Stomach smooth muscle (tissue), 2 donors: ENCODE results near the gene DDX28.
"Not testable (repeated sequence)": the region's sequence is repeated elsewhere in the genome, so short reads cannot be mapped to it uniquely, and the experiment has no call there.

Experiments
- H3K27ac ChIP-seq: one replicate; pipeline ENCODE4 v1.7.0; 2013; ENCODE audit warnings: mild to moderate bottlenecking, low read length, inconsistent platforms
- H3K27me3 ChIP-seq, 2 donors: one replicate each; pipeline ENCODE4 v1.7.0; 2013; ENCODE audit warnings: low read length in 2 of 2; ENCODE audit not compliant: insufficient read depth in 2 of 2, control insufficient read depth in 1 of 2
- H3K36me3 ChIP-seq, 2 donors: one replicate each; pipeline ENCODE4 v1.7.0; 2013; ENCODE audit warnings: low read length in 2 of 2; ENCODE audit not compliant: control insufficient read depth in 2 of 2, insufficient read depth in 2 of 2
- H3K4me1 ChIP-seq: one replicate; pipeline ENCODE4 v1.7.0; 2013; ENCODE audit warnings: low read length; ENCODE audit not compliant: control insufficient read depth, insufficient read depth
- H3K4me3 ChIP-seq, 2 donors: one replicate each; pipeline ENCODE4 v1.7.0; 2013; ENCODE audit warnings: low read length in 2 of 2
- H3K9ac ChIP-seq, 2 donors: one replicate each; pipeline ENCODE4 v1.7.0; 2013; ENCODE audit warnings: low read length in 2 of 2, mild to moderate bottlenecking in 1 of 2
- H3K9me3 ChIP-seq, 2 donors: one replicate each; pipeline ENCODE4 v1.7.0; 2013; ENCODE audit warnings: low read length in 2 of 2; ENCODE audit not compliant: control insufficient read depth in 2 of 2
- donor health status: healthy.
- donor health status: Pancreatic carcinoma.

DDX28 gene

DNA sequence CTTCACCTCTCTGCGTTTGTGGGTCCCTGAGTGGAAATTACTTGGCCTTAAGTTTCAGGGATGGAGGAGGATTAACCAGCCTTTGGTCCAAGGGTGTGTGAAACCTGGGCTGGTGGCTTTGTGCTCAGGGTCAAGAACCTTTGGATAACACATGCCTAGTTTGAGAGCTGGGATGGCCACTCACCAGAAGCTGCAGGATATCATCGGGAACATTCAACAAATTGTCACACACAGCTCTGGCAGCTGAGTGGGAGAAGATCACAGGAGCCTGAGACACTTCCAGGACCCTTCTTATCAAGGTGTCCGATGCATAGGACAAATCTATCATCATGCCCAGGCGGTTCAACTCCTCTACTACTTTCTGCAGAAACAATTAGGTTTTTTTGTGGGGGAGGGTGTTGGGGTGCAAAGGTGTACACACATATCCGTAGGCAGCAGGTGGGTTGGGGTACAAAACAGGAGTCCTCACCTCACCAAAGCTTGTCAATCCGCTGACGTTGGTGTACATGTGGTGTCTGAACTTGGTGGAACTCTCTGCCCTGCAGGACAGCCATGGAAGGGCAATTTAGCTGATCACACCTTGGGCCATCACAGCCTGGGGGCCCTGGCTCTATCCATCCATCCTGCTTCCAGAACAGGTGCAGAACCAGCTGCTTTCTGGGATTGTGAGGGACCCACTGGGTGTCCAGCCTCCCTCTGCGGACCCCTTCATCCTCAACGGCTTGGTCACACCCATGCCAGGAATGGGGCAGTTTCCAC is 45.4 kb downstream of the DDX28 start:
- no peaks in the 10 kb centered on the region for H3K9me3 ChIP-seq
- no peaks in the 10 kb centered on the region for H3K36me3 ChIP-seq
- no peak overlapping the region for H3K9ac ChIP-seq
- H3K27me3 ChIP-seq, result peaks cover 0 to 4% of the 10 kb centered on the region in 2 donors
- H3K27ac ChIP-seq, result no peak overlapping the region
- no peak overlapping the region for H3K4me3 ChIP-seq
- no peaks in the 10 kb centered on the region for H3K4me1 ChIP-seq

DNA sequence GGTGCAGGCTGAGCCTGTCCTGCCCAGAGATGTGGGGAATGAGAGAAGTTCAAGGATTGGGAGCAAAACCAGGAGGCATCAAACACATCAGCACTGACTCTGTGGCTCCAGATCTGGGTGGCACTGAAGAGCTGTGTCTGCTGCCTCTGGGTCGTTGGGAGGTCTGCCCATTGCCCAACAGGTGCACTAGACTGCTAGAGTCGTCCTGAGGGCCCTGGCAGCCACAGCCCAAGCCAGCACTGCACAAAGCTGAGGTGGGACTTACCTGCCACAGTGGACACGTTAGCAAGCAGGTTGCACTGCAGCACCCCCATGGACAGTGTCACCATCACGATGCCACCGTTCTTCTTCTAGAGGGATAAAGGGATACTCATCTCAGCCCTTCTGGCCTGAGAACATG is 46.0 kb downstream of the DDX28 start:
- H3K27me3 ChIP-seq, result peaks cover 0 to 4% of the 10 kb centered on the region in 2 donors
- H3K36me3 ChIP-seq, result no peaks in the 10 kb centered on the region
- no peaks in the 10 kb centered on the region for H3K4me1 ChIP-seq
- no peak overlapping the region for H3K4me3 ChIP-seq
- no peaks in the 10 kb centered on the region for H3K9me3 ChIP-seq
- no peak overlapping the region for H3K9ac ChIP-seq
- H3K27ac ChIP-seq, result no peak overlapping the region

DNA sequence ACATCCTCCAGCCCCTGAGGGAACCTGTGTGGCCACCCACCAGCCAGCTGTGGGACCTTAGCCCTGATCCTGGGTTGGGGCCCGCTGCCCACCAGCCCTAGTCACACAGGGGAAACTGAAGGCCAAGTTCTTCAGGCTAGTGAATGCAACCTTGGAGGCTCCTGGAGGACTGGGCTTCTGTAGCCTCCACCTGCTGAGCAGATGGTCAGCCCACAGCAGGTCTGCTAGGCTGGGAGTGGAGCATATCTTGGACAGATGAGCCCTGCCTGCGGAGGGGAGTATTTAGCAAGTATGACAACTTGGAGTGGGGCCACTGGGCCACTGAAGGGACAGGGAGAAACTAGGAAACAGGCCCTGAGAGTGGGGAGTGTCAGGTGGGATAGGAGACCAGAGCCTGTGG is 46.8 kb downstream of the DDX28 start:
- no peaks in the 10 kb centered on the region for H3K9me3 ChIP-seq
- H3K36me3 ChIP-seq, result no peaks in the 10 kb centered on the region
- H3K4me3 ChIP-seq, result no peak overlapping the region
- no peak overlapping the region for H3K27ac ChIP-seq
- peaks cover 0 to 4% of the 10 kb centered on the region in 2 donors for H3K27me3 ChIP-seq
- H3K4me1 ChIP-seq, result no peaks in the 10 kb centered on the region
- no peak overlapping the region for H3K9ac ChIP-seq

DNA sequence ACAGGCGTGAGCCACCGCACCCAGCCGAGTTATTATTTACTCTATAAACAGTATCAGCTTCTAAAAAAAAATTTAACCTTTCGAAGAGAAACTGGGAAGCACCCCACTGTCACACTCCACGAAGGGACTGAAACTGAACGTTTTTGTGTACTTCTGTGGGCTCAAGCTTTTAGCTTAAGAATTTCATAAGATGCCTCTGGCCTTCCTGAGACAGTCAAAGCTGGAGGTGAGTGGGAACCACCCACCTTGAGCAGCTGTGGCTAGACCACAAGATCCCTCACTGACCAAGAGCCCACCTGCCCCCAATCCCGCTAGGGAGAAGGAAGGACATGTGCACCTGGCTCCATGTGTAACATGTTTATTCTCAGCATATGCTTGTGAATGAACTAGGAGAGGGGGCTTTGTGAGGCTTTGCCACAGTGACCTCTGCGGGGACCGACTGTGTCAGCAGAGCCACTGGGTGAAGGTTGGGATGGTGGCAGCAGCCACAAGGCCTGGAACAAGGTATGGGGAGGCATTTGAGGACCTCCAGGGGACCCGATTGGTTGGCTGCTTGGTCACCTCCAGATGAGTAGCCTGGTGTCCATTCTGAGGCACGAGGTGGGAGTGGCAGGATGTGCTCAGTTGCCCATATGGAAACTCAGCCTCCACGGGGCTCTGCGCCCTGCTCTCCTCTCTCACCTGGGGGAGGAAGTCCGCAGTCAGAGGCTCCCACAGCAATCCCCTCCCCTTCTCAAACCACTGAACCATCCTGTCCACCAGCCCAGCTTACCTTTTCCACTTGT is 47.5 kb downstream of the DDX28 start:
- Histone ChIP-seq H3K36me3 (no peaks in the 10 kb centered on the region), H3K9me3 (no peaks in the 10 kb centered on the region), H3K4me3 (no peak overlapping the region), H3K4me1 (no peaks in the 10 kb centered on the region), H3K27me3 (peaks cover 0 to 4% of the 10 kb centered on the region in 2 donors), H3K9ac (no peak overlapping the region), H3K27ac (no peak overlapping the region)

DNA sequence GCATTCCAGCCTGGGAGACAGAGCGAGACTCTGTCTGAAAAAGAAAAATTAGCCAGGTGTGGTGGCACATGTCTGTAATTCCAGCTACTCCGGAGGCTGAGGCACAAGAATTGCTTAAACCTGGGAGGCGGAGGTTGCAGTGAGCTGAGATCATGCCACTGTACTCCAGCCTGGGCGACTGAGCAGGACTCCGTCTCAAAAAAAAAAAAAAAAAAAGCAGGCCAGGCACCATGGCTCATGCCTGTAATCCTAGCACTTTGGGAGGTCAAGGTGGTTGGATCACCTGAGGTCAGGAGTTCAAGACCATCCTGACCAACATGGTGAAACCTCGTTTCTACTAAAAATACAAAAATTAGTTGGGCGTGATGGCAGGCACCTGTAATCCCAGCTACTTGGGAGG is 50.7 kb downstream of the DDX28 start:
- H3K27ac ChIP-seq, H3K9ac ChIP-seq, H3K9me3 ChIP-seq, H3K27me3 ChIP-seq, H3K4me1 ChIP-seq, H3K36me3 ChIP-seq, H3K4me3 ChIP-seq: not testable (repeated sequence)

DNA sequence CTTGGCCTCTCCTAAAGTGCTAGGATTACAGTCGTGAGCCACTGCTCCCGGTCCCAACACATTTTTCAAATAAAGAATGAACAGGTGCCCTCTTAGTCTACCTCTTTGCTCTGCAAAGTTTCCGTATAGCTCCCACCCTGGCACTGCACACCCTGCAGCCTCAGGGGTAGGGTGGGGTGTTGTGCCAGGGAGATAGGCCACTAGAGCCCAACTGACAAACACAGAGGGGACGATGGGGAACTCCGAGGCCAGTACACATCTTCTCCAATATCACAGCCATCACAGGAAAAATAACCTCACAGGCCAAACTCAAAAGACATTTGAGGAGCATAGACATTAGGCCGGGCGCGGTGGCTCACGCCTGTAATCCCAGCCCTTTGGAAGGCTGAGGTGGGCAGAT is 51.9 kb downstream of the DDX28 start:
- no peak overlapping the region for H3K9ac ChIP-seq
- H3K4me1 ChIP-seq, result peaks cover 19% of the 10 kb centered on the region
- H3K27ac ChIP-seq, result no peak overlapping the region
- H3K9me3 ChIP-seq, result no peaks in the 10 kb centered on the region
- H3K36me3 ChIP-seq, result no peaks in the 10 kb centered on the region
- no peaks in the 10 kb centered on the region for H3K27me3 ChIP-seq
- no peak overlapping the region for H3K4me3 ChIP-seq
